Ovary (tissue), 9 donors: Measurements from ENCODE around the gene ECD. TPM values are rescaled to one million over a fixed set of nuclear protein-coding genes. Genes with fewer than 3 reads are reported as not detected.

Source experiments
- DNase-seq, 5 donors: peaks; one replicate each; pipeline ENCODE4 v3.0.0-alpha.2; 2019 to 2020
- H3K27ac ChIP-seq, 2 donors: fragments of 200-600 bp; one replicate each; pipeline versions ENCODE4 v1.5.1 to v1.8.0; 2019 to 2022
- H3K27me3 ChIP-seq: fragments of 200-600 bp; one replicate; pipeline ENCODE4 v1.8.0; 2022
- H3K36me3 ChIP-seq: fragments of 200-600 bp; sonication (generic); one replicate; pipeline ENCODE4 v1.5.1; 2019
- H3K4me1 ChIP-seq: one replicate; pipeline ENCODE4 v1.8.1; 2013; ENCODE audit warnings: mild to moderate bottlenecking, moderate library complexity; ENCODE audit not compliant: insufficient read depth
- H3K4me3 ChIP-seq: fragments of 200-600 bp; sonication (generic); one replicate; pipeline ENCODE4 v1.5.1; 2017
- H3K9me3 ChIP-seq, 2 donors: fragments of 200-600 bp in 1 of 2; sonication (generic) in 1 of 2; one replicate each; pipeline versions ENCODE4 v1.5.1 to v1.8.1; 2013 to 2019; ENCODE audit warnings: mild to moderate bottlenecking in 1 of 2, moderate library complexity in 1 of 2
- EP300 ChIP-seq: sonication (generic); formaldehyde crosslinking; IDR thresholded peaks from one replicate; pipeline ENCODE4 v1.6.1; 2017; ENCODE audit warnings: antibody characterized with exemption
- POLR2A ChIP-seq: fragments of 450-650 bp; IDR thresholded peaks from one replicate; pipeline ENCODE4 v1.6.1; 2017; ENCODE audit warnings: antibody characterized with exemption, mild to moderate bottlenecking, moderate library complexity
- WGBS, 3 donors: extraction: QIAGEN DNeasy Blood & Tissue Kit in 1 of 3; methylation state at CpG; one replicate each; pipeline versions ENCODE4 v1.1.5 to v1.1.7; 2013 to 2017; 5-methylcytosine and 5-hydroxymethylcytosine counted together
- intact Hi-C, 4 donors: fragments of 100-400 bp; cut with DNase I; formaldehyde crosslinking; loops; one replicate each; pipeline versions ENCODE4 v1.11.0 to v1.15.1; 2022 to 2023
- polyA plus RNA-seq, 2 donors: library from polyadenylated mRNA; stranded (reverse); fragments of 200-250 nt in 1 of 2; fragments of 350-450 nt in 1 of 2; fragmentation: Illumina TruSeq in 1 of 2; extraction: RNeasy Lipid Tissue Mini Kit (QIAGEN cat#74804) in 1 of 2; gene quantifications; one replicate each; pipeline ENCODE4 v1.2.3, GENCODE V29; 2013 to 2014
- total RNA-seq, 7 donors: library from RNA; depleted of rRNA in 2 of 7; stranded (reverse); fragments of >200 nt in 2 of 7; fragmentation: NEBNext Ultra II Directional in 3 of 7; extraction: Animal tissue kit (Norgen Biotek cat#: 25700) in 3 of 7; gene quantifications; one replicate each; pipeline versions ENCODE4 v1.1.0 to v1.2.4, GENCODE V29; 2016 to 2023
- TF ChIP-seq, protein P1 (sequence below), 3 donors: fragments of 450-650 bp in 2 of 3; fragments of 200-600 bp in 1 of 3; IDR thresholded peaks; one replicate each; pipeline versions ENCODE4 v1.5.1 to v1.8.0; 2016 to 2022; ENCODE audit warnings: antibody characterized with exemption in 3 of 3, mild to moderate bottlenecking in 1 of 3
- donor health status: DM: no; HTN: no; CAD: no; lungs with moderate emphysema.
- donor health status: DM: no; HTN: no; CAD: no.
- donor health status: Bipolar disorder and iron deficiency.
- donor health status: DM: yes; HTN: yes; CAD: no.
- donor health status: DM: no; HTN: no; CAD: no.
- donor health status: DM: yes; HTN: yes; CAD: no.

Gene ECD
- total and polyA plus RNA-seq, 9 donors: 14.7 to 28.2 (median 22.8) TPM

DNA sequence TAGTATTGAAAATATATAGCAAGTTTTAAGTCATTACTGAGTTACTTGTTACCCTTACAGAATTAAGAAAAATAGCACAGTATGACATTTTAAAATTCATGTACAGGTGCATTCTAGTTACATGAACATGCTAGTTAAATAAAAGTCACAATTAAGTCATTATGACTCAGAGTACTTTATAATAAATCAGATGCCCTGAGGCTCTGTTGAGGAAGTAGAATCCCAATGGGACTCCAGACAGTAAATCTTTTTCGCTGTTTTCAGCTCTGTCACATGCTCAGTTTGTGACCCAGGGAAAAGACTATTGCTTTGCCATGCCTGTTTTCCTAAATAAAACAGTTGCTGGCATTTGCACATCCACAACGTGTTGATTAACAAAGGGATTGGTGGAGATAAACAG, 36.5 kb downstream of the ECD start:
- intact Hi-C loops: loop anchor here in 1 of 4 donors (5.0 kb wide), 1 partner anchor 759 kb away; no protein-coding TSS in a partner anchor
- Histone ChIP-seq H3K4me3 (no peak overlapping the region), H3K4me1 (no peaks in the 10 kb centered on the region), H3K27me3 (no peaks in the 10 kb centered on the region), H3K27ac (no peak overlapping the region), H3K36me3 (no peaks in the 10 kb centered on the region), H3K9me3 (no peaks in the 10 kb centered on the region)
- DNase-seq: no peak
- no peak for TF ChIP-seq EP300
- TF ChIP-seq, protein P1, sequence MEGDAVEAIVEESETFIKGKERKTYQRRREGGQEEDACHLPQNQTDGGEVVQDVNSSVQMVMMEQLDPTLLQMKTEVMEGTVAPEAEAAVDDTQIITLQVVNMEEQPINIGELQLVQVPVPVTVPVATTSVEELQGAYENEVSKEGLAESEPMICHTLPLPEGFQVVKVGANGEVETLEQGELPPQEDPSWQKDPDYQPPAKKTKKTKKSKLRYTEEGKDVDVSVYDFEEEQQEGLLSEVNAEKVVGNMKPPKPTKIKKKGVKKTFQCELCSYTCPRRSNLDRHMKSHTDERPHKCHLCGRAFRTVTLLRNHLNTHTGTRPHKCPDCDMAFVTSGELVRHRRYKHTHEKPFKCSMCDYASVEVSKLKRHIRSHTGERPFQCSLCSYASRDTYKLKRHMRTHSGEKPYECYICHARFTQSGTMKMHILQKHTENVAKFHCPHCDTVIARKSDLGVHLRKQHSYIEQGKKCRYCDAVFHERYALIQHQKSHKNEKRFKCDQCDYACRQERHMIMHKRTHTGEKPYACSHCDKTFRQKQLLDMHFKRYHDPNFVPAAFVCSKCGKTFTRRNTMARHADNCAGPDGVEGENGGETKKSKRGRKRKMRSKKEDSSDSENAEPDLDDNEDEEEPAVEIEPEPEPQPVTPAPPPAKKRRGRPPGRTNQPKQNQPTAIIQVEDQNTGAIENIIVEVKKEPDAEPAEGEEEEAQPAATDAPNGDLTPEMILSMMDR (IDR thresholded peaks at IDR 0.05): no peak
- TF ChIP-seq POLR2A: no peak
- WGBS, 3 donors: 54 to 66% (median 59%) methylated on average over 2 of the region's 2 CpGs

GRCh38 chr10:73126343-73126742, 41.5 kb downstream of the ECD start:
- no peaks in the 10 kb centered on the region for H3K9me3 ChIP-seq
- no peaks in the 10 kb centered on the region for H3K27me3 ChIP-seq
- intact Hi-C loops: no loop called here
- H3K36me3 ChIP-seq: no peaks in the 10 kb centered on the region
- H3K4me3 ChIP-seq: no peak overlapping the region
- 94 to 100% (median 96%) methylated on average over 2 of the region's 2 CpGs for WGBS, 3 donors
- H3K27ac ChIP-seq: no peak overlapping the region
- no peaks in the 10 kb centered on the region for H3K4me1 ChIP-seq
- no peak for DNase-seq
- TF ChIP-seq, protein P1 (IDR thresholded peaks at IDR 0.05): no peak
- no peak for TF ChIP-seq POLR2A
- TF ChIP-seq EP300: no peak

DNA sequence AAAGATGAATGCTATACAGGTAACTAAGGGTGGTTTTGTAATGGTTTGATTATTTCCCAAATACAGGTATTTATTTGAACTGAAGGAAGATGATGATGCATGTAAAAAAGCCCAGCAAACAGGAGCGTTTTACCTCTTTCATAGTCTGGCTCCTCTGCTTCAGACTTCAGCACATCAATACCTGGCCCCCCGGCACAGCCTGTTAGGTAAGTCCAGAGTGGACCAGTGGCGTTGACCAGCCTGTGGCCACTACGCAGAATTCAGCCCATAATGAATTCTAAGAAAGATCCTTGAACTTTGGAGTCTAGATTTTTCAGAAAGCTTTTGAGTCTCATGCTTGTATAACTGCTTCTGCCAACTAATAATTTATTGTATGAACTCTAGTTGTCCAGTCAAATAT, 47.9 kb downstream of the ECD start:
- Histone ChIP-seq H3K4me1 (no peaks in the 10 kb centered on the region), H3K27ac (no peak overlapping the region), H3K27me3 (no peaks in the 10 kb centered on the region), H3K36me3 (no peaks in the 10 kb centered on the region), H3K9me3 (no peaks in the 10 kb centered on the region), H3K4me3 (no peak overlapping the region)
- DNase-seq: no peak
- intact Hi-C loops: no loop called here
- TF ChIP-seq POLR2A (no peak), EP300 (no peak)
- TF ChIP-seq, protein P1 (IDR thresholded peaks at IDR 0.05): no peak
- 94% methylated on average over 4 of the region's 4 CpGs for WGBS, 3 donors

DNA sequence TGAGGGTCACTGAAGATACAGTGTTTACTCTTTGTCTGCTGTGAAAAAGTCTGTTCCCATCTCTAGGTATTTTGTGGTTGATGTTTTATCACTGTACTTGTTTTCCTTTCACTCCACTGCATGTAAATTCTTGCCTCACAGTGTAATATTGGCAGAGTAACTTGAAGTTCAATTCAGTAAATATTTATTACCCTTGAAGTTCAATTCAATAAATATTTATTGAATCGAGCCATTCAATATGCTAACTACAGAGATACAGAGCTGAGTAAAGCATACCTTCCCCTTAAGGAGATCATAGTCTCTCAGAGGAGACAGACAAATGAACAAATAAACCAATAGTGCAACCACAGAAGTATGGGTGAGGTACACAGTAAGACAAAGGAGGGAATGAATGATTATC, 48.4 kb downstream of the ECD start:
- no peak for TF ChIP-seq POLR2A
- TF ChIP-seq, protein P1 (IDR thresholded peaks at IDR 0.05): no peak
- no peak for TF ChIP-seq EP300
- no peaks in the 10 kb centered on the region for H3K36me3 ChIP-seq
- no peak for DNase-seq
- 49 to 87% (median 72%) methylated on average over 1 of the region's 1 CpG for WGBS, 3 donors
- intact Hi-C loops: no loop called here
- no peaks in the 10 kb centered on the region for H3K4me1 ChIP-seq
- no peaks in the 10 kb centered on the region for H3K27me3 ChIP-seq
- no peak overlapping the region for H3K4me3 ChIP-seq
- no peak overlapping the region for H3K27ac ChIP-seq
- no peaks in the 10 kb centered on the region for H3K9me3 ChIP-seq
